ENCODE data around the gene FN1. TPM values are rescaled to one million over a fixed set of nuclear protein-coding genes. Genes with fewer than 3 reads are reported as not detected.
"Not testable (repeated sequence)": the region's sequence is repeated elsewhere in the genome, so short reads cannot be mapped to it uniquely, and the experiment has no call there.

Gene FN1
- total and polyA plus RNA-seq, 12 donors = 44.6 to 322 (median 110) TPM

DNA sequence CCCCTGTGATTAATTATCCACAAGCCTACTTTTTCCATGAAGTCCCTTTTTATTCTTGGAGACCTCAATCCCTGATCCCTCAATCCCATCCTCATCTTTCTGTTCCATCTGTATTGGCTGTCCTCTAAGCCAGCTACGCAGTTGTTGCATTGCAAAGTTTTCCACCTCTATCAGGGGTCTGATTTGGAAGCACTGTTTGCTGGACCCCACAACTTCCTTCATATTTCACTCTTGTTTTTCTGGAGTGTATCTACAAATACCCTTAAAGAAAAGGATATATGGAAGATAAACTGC, 22.4 kb downstream of the FN1 start:
- intact Hi-C loops (cut with DNase I) = no loop called here
- DNase-seq = no peak
- H3K27me3 ChIP-seq = no peaks in the 10 kb centered on the region
- no peak overlapping the region for H3K4me3 ChIP-seq
- TF ChIP-seq, protein P1, sequence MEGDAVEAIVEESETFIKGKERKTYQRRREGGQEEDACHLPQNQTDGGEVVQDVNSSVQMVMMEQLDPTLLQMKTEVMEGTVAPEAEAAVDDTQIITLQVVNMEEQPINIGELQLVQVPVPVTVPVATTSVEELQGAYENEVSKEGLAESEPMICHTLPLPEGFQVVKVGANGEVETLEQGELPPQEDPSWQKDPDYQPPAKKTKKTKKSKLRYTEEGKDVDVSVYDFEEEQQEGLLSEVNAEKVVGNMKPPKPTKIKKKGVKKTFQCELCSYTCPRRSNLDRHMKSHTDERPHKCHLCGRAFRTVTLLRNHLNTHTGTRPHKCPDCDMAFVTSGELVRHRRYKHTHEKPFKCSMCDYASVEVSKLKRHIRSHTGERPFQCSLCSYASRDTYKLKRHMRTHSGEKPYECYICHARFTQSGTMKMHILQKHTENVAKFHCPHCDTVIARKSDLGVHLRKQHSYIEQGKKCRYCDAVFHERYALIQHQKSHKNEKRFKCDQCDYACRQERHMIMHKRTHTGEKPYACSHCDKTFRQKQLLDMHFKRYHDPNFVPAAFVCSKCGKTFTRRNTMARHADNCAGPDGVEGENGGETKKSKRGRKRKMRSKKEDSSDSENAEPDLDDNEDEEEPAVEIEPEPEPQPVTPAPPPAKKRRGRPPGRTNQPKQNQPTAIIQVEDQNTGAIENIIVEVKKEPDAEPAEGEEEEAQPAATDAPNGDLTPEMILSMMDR (IDR thresholded peaks at IDR 0.05) = no peak
- TF ChIP-seq POLR2A (IDR thresholded peaks at IDR 0.05) = no peak
- 90 to 94% (median 92%) methylated on average over 1 of the region's 1 CpG for WGBS, 4 donors
- H3K4me1 ChIP-seq (replicated peaks in 1 of 2) = no peaks in the 10 kb centered on the region
- H3K27ac ChIP-seq = no peak overlapping the region
- no peaks in the 10 kb centered on the region for H3K9me3 ChIP-seq (replicated peaks in 1 of 3)
- H3K36me3 ChIP-seq (replicated peaks in 1 of 2) = no peaks in the 10 kb centered on the region

DNA sequence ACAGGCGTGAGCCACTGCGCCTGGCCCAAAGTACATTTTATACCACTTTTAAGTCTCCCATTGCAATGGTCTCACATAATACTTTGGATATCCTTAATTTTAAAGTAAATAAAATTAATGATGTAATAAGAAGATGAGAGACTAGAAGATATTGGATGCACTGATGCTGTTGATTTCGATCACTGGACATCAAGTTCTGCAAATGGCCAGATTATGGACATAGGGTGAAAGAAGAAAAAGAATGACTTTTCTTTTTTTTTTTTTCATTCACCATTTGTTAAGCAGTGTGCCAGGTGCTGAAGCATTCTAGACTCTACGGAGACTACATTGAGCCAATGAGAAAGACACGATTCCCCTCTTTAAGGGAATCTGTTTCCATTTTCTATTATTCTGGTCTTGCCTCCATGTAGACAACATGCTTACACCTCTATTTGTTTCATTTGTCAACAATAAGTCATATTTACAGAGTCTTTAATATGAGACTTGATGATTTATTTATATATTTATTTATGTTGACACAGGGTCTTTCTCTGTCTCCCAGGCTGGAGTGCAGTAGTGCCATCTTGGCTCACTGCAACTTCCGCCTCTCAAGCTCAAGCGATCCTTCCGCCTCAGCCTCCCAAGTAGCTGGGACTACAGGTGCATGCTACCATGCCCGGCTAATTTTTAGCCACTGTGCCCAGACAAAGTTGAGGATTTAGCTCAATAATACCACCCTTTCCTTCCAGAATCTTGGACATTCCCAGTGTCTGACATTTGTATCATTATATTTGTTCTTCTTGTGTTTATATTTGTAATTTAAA, 23.7 kb downstream of the FN1 start:
- no peak for TF ChIP-seq POLR2A (IDR thresholded peaks at IDR 0.05)
- TF ChIP-seq, protein P1 (IDR thresholded peaks at IDR 0.05) = no peak
- no peak for DNase-seq
- Histone ChIP-seq H3K4me1 (replicated peaks in 1 of 2) (no peaks in the 10 kb centered on the region), H3K9me3 (replicated peaks in 1 of 3) (no peaks in the 10 kb centered on the region), H3K27me3 (no peaks in the 10 kb centered on the region), H3K4me3 (no peak overlapping the region), H3K36me3 (replicated peaks in 1 of 2) (no peaks in the 10 kb centered on the region), H3K27ac (no peak overlapping the region)
- intact Hi-C loops (cut with DNase I) = no loop called here
- 91 to 96% (median 95%) methylated on average over 9 of the region's 9 CpGs for whole genome bisulfite sequencing, 4 donors

DNA sequence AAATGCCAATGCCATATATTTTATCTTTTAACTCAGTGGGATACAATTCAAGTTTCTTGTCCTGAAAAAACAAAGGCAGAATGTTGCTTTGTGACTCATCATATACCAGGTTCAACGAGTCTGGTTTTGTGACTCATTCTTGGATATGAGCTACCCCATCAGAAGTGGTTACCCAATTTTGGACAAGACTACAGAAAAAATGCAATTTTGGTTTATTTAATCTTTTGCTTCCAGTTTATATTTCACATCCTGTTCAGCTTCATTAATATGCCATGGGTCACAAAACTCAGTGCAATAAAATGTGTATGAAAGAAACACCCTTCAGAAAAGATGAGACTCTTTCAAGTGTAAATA, 25.0 kb downstream of the FN1 start:
- intact Hi-C loops (cut with DNase I) = no loop called here
- no peak for DNase-seq
- Histone ChIP-seq H3K27me3 (no peaks in the 10 kb centered on the region), H3K27ac (no peak overlapping the region), H3K36me3 (replicated peaks in 1 of 2) (peaks cover 0 to 6% of the 10 kb centered on the region in 2 donors), H3K4me3 (no peak overlapping the region), H3K4me1 (replicated peaks in 1 of 2) (no peaks in the 10 kb centered on the region), H3K9me3 (replicated peaks in 1 of 3) (no peaks in the 10 kb centered on the region)
- 0 to 7% (median 4%) methylated on average over 1 of the region's 1 CpG for WGBS, 4 donors
- no peak for TF ChIP-seq POLR2A (IDR thresholded peaks at IDR 0.05)
- TF ChIP-seq, protein P1 (IDR thresholded peaks at IDR 0.05) = no peak

DNA sequence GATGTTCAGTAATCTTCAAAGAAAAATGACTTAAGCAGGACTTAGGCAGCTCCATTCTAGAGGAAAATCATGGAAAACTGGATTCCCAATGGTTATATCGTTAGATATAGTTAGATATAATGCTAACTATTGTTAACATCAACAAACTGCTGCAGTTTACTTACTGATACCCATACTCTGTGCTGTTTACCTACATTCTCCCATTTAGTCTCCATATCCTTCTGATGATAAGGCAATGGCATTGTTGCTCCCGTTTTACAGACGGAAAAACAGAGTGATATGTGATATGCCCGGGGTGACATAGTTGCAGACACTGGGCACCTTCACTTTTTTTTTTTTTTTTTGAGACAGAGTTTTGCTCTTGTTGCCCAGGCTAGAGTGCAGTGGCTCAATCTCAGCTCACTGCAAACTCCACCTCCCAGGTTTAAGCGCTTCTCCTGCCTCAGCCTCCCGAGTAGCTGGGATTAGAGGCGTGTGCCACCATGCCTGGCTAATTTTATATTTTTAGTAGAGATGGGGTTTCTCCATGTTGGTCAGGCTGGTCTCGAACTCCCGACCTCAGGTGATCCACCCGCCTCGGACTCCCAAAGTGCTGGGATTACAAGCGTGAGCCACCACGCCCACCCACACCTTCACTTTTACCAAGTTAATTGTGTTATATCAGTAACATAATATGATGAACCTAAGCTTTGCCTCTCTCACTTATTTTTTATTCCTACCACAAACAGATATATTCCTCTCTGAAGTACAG, 25.5 kb downstream of the FN1 start:
- not testable (repeated sequence) for H3K27ac ChIP-seq; H3K9me3 ChIP-seq (replicated peaks in 1 of 3)

More for the DNA sequence above, 25.5 kb downstream of the FN1 start:
- intact Hi-C loops (cut with DNase I); H3K4me3 ChIP-seq; H3K4me1 ChIP-seq (replicated peaks in 1 of 2); H3K36me3 ChIP-seq (replicated peaks in 1 of 2); H3K27me3 ChIP-seq; DNase-seq: not testable (repeated sequence)
- WGBS, 4 donors = 88 to 94% (median 91%) methylated on average over 13 of the region's 13 CpGs
